ENCODE data around the gene S100A3. TPM values are rescaled to one million over a fixed set of nuclear protein-coding genes. Genes with fewer than 3 reads are reported as not detected.
"Not testable (repeated sequence)": the region's sequence is repeated elsewhere in the genome, so short reads cannot be mapped to it uniquely, and the experiment has no call there.

The S100A3 gene, protein sequence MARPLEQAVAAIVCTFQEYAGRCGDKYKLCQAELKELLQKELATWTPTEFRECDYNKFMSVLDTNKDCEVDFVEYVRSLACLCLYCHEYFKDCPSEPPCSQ
- total RNA-seq = not detected

GRCh38 chr1:153548722-153549688 lies at the start of gene S100A3:
Gene S100A3, minus strand, starts transcription at chr1:153549258. Its CDS starts 773 bp downstream, at chr1:153548485.
- peak within 1 kb of the TSS; percentile 66 for H3K27ac Mint-ChIP-seq
- ATAC-seq (replicated peaks) = no peak
- no peaks in the 10 kb centered on the region for H3K9me3 Mint-ChIP-seq
- H3K4me1 Mint-ChIP-seq = peaks cover 18% of the 10 kb centered on the region
- no peaks in the 10 kb centered on the region for H3K27me3 Mint-ChIP-seq
- peak within 1 kb of the TSS; percentile 98 for H3K4me3 Mint-ChIP-seq
- H3K36me3 Mint-ChIP-seq (ENCODE audit: low read depth) = peaks cover 20% of the 10 kb centered on the region

- Mint-ChIP-seq H3K36me3 (ENCODE audit: low read depth) (no peaks in the 10 kb centered on the region), H3K4me1 (peaks cover 20% of the 10 kb centered on the region), H3K9me3 (no peaks in the 10 kb centered on the region), H3K27me3 (no peaks in the 10 kb centered on the region), H3K27ac (peak overlapping the region; percentile 86), H3K4me3 (peak overlapping the region; percentile 70)
- peak; percentile 63 for ATAC-seq (replicated peaks)
Observed at GRCh38 chr1:153598309-153599172, 49.5 kb upstream of the S100A3 start.

GRCh38 chr1:153597206-153597605 lies 48.1 kb upstream of the S100A3 start:
- no peaks in the 10 kb centered on the region for H3K27me3 Mint-ChIP-seq
- no peaks in the 10 kb centered on the region for H3K36me3 Mint-ChIP-seq (ENCODE audit: low read depth)
- peak overlapping the region; percentile 70 for H3K4me3 Mint-ChIP-seq
- H3K27ac Mint-ChIP-seq = peak overlapping the region; percentile 86
- ATAC-seq (replicated peaks) = peak; percentile 100
- peaks cover 20% of the 10 kb centered on the region for H3K4me1 Mint-ChIP-seq
- no peaks in the 10 kb centered on the region for H3K9me3 Mint-ChIP-seq

DNA sequence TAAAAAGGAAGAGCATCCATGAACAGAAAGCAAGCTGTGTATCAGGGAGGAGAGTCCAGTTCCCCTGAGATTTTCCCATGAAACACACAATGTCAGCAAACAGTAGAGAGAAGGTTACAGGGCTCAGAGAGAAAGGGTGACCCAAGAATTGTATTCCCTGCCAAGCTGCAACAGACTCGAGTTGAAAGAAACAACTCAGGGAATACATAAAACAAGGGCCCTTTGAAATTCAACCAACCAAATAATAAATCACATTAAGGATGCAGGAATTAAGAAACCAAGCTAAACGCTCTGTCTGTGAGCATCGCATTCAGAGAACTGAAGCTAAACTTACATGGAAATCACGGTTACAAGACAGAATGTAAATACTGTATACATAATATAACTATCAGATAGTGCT lies 43.7 kb upstream of the S100A3 start:
- Mint-ChIP-seq H3K4me1 (peaks cover 14% of the 10 kb centered on the region), H3K27ac (no peak overlapping the region), H3K4me3 (no peak overlapping the region), H3K9me3 (no peaks in the 10 kb centered on the region), H3K27me3 (no peaks in the 10 kb centered on the region), H3K36me3 (ENCODE audit: low read depth) (no peaks in the 10 kb centered on the region)
- ATAC-seq (replicated peaks) = no peak

DNA sequence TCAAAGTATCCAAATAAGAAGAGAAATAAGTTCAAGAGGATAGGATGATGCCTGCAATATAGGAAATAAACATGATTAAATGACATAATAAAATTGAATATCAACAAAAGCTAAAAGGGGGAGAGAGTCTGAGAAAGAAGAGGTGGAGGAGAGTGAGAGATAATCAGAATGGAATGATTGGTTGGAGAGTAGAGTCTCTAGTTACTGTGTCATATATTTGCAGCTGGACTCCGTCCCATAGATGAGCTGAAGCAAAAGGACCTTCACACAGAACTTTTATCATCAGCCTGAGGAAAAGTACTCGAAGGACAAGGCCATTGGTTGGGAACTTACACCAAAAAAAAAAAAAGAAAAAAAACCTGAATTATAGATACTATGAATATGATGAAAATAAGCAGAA lies 39.4 kb upstream of the S100A3 start:
- no peaks in the 10 kb centered on the region for H3K9me3 Mint-ChIP-seq
- peaks cover 3% of the 10 kb centered on the region for H3K27me3 Mint-ChIP-seq
- no peaks in the 10 kb centered on the region for H3K4me1 Mint-ChIP-seq
- no peak for ATAC-seq (replicated peaks)
- H3K4me3 Mint-ChIP-seq = no peak overlapping the region
- H3K36me3 Mint-ChIP-seq (ENCODE audit: low read depth) = no peaks in the 10 kb centered on the region
- no peak overlapping the region for H3K27ac Mint-ChIP-seq

GRCh38 chr1:153588033-153588432 lies 39.0 kb upstream of the S100A3 start:
- H3K27me3 Mint-ChIP-seq, H3K9me3 Mint-ChIP-seq: not testable (repeated sequence)

DNA sequence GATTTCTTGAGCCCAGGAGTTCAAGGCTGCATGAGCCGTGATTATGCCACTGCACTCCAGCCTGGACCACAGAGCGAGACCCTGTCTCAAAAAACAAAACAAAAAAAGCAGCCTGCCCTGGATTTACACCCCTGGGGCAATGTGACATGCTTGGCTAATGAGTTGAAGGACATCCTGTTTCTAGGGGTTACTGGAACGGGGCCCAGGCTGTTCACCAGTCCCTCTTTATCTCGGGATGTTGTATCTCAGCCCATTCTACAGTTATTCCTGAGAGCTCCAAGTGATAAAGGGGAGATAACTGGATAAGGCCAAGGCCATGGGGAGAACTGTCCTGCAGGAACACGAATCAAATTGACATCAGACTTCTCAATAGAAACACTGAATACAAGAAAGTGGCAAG lies 38.3 kb upstream of the S100A3 start:
- peaks cover 3% of the 10 kb centered on the region for H3K27me3 Mint-ChIP-seq
- ATAC-seq (replicated peaks) = no peak
- H3K4me3 Mint-ChIP-seq = no peak overlapping the region
- H3K4me1 Mint-ChIP-seq = no peaks in the 10 kb centered on the region
- H3K36me3 Mint-ChIP-seq (ENCODE audit: low read depth) = no peaks in the 10 kb centered on the region
- H3K9me3 Mint-ChIP-seq = no peaks in the 10 kb centered on the region
- no peak overlapping the region for H3K27ac Mint-ChIP-seq

More at GRCh38 chr1:153588033-153588432, 39.0 kb upstream of the S100A3 start:
- H3K36me3 Mint-ChIP-seq (ENCODE audit: low read depth); H3K4me1 Mint-ChIP-seq; H3K4me3 Mint-ChIP-seq; H3K27ac Mint-ChIP-seq; ATAC-seq (replicated peaks): not testable (repeated sequence)

DNA sequence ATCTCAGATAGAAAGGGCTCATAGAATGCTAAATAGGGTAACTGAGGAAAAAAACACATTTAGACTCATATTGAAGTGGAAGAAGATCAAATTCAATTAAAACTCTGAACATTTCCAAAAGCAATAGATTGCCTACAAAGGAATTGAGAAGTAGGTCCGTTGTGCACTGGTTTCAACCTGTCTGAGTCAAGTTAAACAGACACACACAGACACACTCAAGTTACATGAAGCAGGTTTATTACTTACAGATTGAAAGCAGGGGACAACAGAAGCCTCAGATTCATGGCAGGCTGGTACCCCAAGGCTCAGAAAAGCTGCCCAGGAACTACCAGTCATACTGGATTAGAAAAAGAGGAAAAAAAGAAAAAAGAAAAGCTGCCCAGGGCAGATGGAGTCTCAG lies 37.3 kb upstream of the S100A3 start:
- Mint-ChIP-seq H3K36me3 (ENCODE audit: low read depth) (no peaks in the 10 kb centered on the region), H3K27ac (no peak overlapping the region), H3K4me3 (no peak overlapping the region), H3K9me3 (no peaks in the 10 kb centered on the region), H3K4me1 (no peaks in the 10 kb centered on the region), H3K27me3 (peaks cover 3% of the 10 kb centered on the region)
- no peak for ATAC-seq (replicated peaks)

DNA sequence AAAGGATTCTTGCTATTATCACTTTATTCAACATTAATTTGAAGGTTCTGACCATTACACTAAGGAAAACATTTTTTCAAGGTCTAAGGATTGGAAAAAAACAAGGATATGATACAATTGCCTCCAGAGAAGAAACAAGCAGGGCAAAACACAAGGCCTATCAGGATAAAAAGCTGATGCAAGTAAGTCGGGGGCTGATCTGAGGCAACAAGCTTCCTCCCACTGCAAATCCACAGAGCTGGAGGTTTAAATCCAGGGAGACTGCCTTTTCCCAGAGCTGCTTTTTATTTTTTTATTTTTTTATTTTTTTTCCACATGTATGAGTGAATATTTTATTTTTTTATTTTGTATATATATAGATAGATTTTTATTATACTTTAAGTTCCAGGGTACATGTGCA lies 35.9 kb upstream of the S100A3 start:
- ATAC-seq (replicated peaks) = no peak
- Mint-ChIP-seq H3K36me3 (ENCODE audit: low read depth) (no peaks in the 10 kb centered on the region), H3K4me1 (no peaks in the 10 kb centered on the region)

DNA sequence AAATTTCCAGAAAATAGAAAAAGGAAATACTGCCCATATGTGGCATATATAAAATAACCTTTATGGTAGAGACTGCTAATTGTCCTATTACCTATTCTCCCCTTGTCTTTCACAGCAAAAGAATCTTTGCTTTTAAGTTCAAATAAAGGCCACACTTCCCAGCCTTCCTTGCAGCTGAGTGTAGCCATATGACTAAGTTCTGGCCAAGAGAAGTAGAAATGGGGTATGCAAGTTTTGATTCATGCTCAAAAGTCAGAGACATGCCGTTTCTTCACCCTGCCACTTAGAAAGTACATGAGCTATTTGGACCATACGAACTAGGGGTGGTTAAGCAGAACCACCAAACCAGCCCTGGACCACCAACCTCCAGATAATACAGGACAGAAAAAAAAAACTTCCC lies 34.9 kb upstream of the S100A3 start:
- ATAC-seq (replicated peaks) = no peak
- no peak overlapping the region for H3K4me3 Mint-ChIP-seq
- H3K27ac Mint-ChIP-seq = no peak overlapping the region
- no peaks in the 10 kb centered on the region for H3K4me1 Mint-ChIP-seq
- no peaks in the 10 kb centered on the region for H3K9me3 Mint-ChIP-seq
- no peaks in the 10 kb centered on the region for H3K36me3 Mint-ChIP-seq (ENCODE audit: low read depth)
- peaks cover 8% of the 10 kb centered on the region for H3K27me3 Mint-ChIP-seq

More for the DNA sequence above, 35.9 kb upstream of the S100A3 start:
- Mint-ChIP-seq H3K27me3 (peaks cover 3% of the 10 kb centered on the region), H3K9me3 (no peaks in the 10 kb centered on the region), H3K27ac (no peak overlapping the region), H3K4me3 (no peak overlapping the region)

DNA sequence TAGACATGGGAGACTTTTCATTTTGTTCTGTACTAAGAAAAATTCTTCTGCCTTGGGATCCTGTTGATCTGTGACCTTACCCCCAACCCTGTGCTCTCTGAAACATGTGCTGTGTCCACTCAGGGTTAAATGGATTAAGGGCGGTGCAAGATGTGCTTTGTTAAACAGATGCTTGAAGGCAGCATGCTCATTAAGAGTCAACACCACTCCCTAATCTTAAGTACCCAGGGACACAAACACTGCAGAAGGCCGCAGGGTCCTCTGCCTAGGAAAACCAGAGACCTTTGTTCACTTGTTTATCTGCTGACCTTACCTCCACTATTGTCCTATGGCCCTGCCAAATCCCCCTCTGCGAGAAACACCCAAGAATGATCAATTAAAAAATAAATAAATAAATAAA lies 34.5 kb upstream of the S100A3 start:
- ATAC-seq (replicated peaks); H3K27ac Mint-ChIP-seq; H3K36me3 Mint-ChIP-seq (ENCODE audit: low read depth); H3K9me3 Mint-ChIP-seq; H3K4me1 Mint-ChIP-seq; H3K4me3 Mint-ChIP-seq: not testable (repeated sequence)
- peaks cover 12% of the 10 kb centered on the region for H3K27me3 Mint-ChIP-seq

GRCh38 chr1:153582836-153583235 lies 33.8 kb upstream of the S100A3 start:
- H3K36me3 Mint-ChIP-seq (ENCODE audit: low read depth); H3K4me1 Mint-ChIP-seq; ATAC-seq (replicated peaks); H3K4me3 Mint-ChIP-seq; H3K9me3 Mint-ChIP-seq; H3K27ac Mint-ChIP-seq: not testable (repeated sequence)
- peaks cover 19% of the 10 kb centered on the region for H3K27me3 Mint-ChIP-seq

GRCh38 chr1:153578936-153579335 lies 29.9 kb upstream of the S100A3 start:
- no peak for ATAC-seq (replicated peaks)
- peaks cover 24% of the 10 kb centered on the region for H3K27me3 Mint-ChIP-seq
- no peak overlapping the region for H3K27ac Mint-ChIP-seq
- no peak overlapping the region for H3K4me3 Mint-ChIP-seq
- no peaks in the 10 kb centered on the region for H3K4me1 Mint-ChIP-seq
- no peaks in the 10 kb centered on the region for H3K9me3 Mint-ChIP-seq
- no peaks in the 10 kb centered on the region for H3K36me3 Mint-ChIP-seq (ENCODE audit: low read depth)

DNA sequence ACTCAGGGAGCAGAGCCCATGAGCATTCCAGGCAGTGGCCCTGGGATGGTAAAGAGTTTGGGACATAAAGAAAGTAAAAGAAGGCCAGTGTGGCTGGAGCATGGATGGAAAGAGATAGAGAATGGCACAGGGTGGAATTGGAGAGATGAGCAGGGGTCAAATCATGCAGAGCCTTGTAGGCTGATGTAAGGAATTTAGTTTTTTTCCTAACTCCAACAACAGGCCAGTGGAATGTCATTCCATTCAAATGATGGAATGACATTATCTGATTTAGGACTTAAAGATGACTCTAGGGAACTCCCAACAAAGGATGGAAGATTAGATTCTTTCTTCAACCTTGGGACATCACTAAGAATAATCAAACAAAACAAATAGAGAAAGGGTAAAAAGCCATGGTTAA lies 29.4 kb upstream of the S100A3 start:
- no peak for ATAC-seq (replicated peaks)
- no peaks in the 10 kb centered on the region for H3K36me3 Mint-ChIP-seq (ENCODE audit: low read depth)
- H3K4me1 Mint-ChIP-seq = no peaks in the 10 kb centered on the region
- peaks cover 24% of the 10 kb centered on the region for H3K27me3 Mint-ChIP-seq
- no peak overlapping the region for H3K27ac Mint-ChIP-seq
- no peak overlapping the region for H3K4me3 Mint-ChIP-seq
- no peaks in the 10 kb centered on the region for H3K9me3 Mint-ChIP-seq

Data from activated T-helper 17 cell treated with anti-CD3 and anti-CD28 coated beads, Interleukin-2, amount 50 U/mL, for 72 hours (primary cell).